HUES6 (cell line): ENCODE data around the gene EFCAB11.

Experiments used
- H3K27ac ChIP-seq: 2 replicates; pipeline ENCODE4 v1.7.0; 2013; ENCODE audit warnings: low read depth, mild to moderate bottlenecking, low read length, inconsistent platforms
- H3K27me3 ChIP-seq: 2 replicates; pipeline ENCODE4 v1.6.1; 2013; ENCODE audit warnings: low read length; ENCODE audit not compliant: control insufficient read depth, insufficient read depth
- H3K36me3 ChIP-seq: 2 replicates; pipeline ENCODE4 v1.6.1; 2013; ENCODE audit warnings: low read length; ENCODE audit not compliant: control insufficient read depth, insufficient read depth
- H3K4me1 ChIP-seq: 2 replicates; pipeline ENCODE4 v1.6.1; 2013; ENCODE audit warnings: low read length; ENCODE audit not compliant: control insufficient read depth, insufficient read depth
- H3K4me3 ChIP-seq: 2 replicates; pipeline ENCODE4 v1.5.1; 2013; ENCODE audit warnings: low read depth, low read length
- H3K9ac ChIP-seq: one replicate; pipeline ENCODE4 v1.6.1; 2013; ENCODE audit warnings: mild to moderate bottlenecking, low read length
- H3K9me3 ChIP-seq: 2 replicates; pipeline ENCODE4 v1.6.1; 2013; ENCODE audit warnings: low read depth, low read length; ENCODE audit not compliant: control insufficient read depth, insufficient read depth

EFCAB11 gene

GRCh38 chr14:89793367-89793716 is 161.2 kb downstream of the EFCAB11 start:
- Histone ChIP-seq H3K4me3 (no peak overlapping the region), H3K9me3 (no peaks in the 10 kb centered on the region), H3K36me3 (no peaks in the 10 kb centered on the region), H3K4me1 (no peaks in the 10 kb centered on the region), H3K9ac (no peak overlapping the region), H3K27ac (no peak overlapping the region), H3K27me3 (no peaks in the 10 kb centered on the region)

GRCh38 chr14:89792489-89793366 is 161.8 kb downstream of the EFCAB11 start:
- Histone ChIP-seq H3K9me3 (no peaks in the 10 kb centered on the region), H3K36me3 (no peaks in the 10 kb centered on the region), H3K4me3 (no peak overlapping the region), H3K27ac (no peak overlapping the region), H3K27me3 (no peaks in the 10 kb centered on the region), H3K4me1 (no peaks in the 10 kb centered on the region), H3K9ac (no peak overlapping the region)

- H3K9me3 ChIP-seq = no peaks in the 10 kb centered on the region
- no peaks in the 10 kb centered on the region for H3K4me1 ChIP-seq
- H3K27ac ChIP-seq = no peak overlapping the region
- no peaks in the 10 kb centered on the region for H3K36me3 ChIP-seq
- no peak overlapping the region for H3K9ac ChIP-seq
- no peak overlapping the region for H3K4me3 ChIP-seq
- no peaks in the 10 kb centered on the region for H3K27me3 ChIP-seq
Observed at GRCh38 chr14:89787525-89787924, 167.0 kb downstream of the EFCAB11 start.

- no peak overlapping the region for H3K4me3 ChIP-seq
- H3K27me3 ChIP-seq = no peaks in the 10 kb centered on the region
- no peaks in the 10 kb centered on the region for H3K36me3 ChIP-seq
- no peak overlapping the region for H3K9ac ChIP-seq
- no peaks in the 10 kb centered on the region for H3K9me3 ChIP-seq
- H3K27ac ChIP-seq = no peak overlapping the region
- H3K4me1 ChIP-seq = no peaks in the 10 kb centered on the region
Observed at GRCh38 chr14:89781046-89781445, 173.5 kb downstream of the EFCAB11 start.

GRCh38 chr14:89779707-89780106 is 174.8 kb downstream of the EFCAB11 start:
- no peaks in the 10 kb centered on the region for H3K4me1 ChIP-seq
- H3K9me3 ChIP-seq = no peaks in the 10 kb centered on the region
- H3K27me3 ChIP-seq = no peaks in the 10 kb centered on the region
- H3K9ac ChIP-seq = no peak overlapping the region
- no peak overlapping the region for H3K4me3 ChIP-seq
- H3K36me3 ChIP-seq = no peaks in the 10 kb centered on the region
- H3K27ac ChIP-seq = no peak overlapping the region

GRCh38 chr14:89775946-89776345 is 178.6 kb downstream of the EFCAB11 start:
- peaks cover 23% of the 10 kb centered on the region for H3K4me1 ChIP-seq
- no peak overlapping the region for H3K4me3 ChIP-seq
- no peak overlapping the region for H3K9ac ChIP-seq
- no peak overlapping the region for H3K27ac ChIP-seq
- H3K9me3 ChIP-seq = no peaks in the 10 kb centered on the region
- no peaks in the 10 kb centered on the region for H3K27me3 ChIP-seq
- no peaks in the 10 kb centered on the region for H3K36me3 ChIP-seq

- no peaks in the 10 kb centered on the region for H3K27me3 ChIP-seq
- no peak overlapping the region for H3K9ac ChIP-seq
- no peaks in the 10 kb centered on the region for H3K9me3 ChIP-seq
- H3K27ac ChIP-seq = no peak overlapping the region
- no peaks in the 10 kb centered on the region for H3K36me3 ChIP-seq
- H3K4me3 ChIP-seq = no peak overlapping the region
- H3K4me1 ChIP-seq = peaks cover 27% of the 10 kb centered on the region
Observed at GRCh38 chr14:89775151-89775550, 179.4 kb downstream of the EFCAB11 start.

GRCh38 chr14:89773644-89774316 is 180.8 kb downstream of the EFCAB11 start:
- Histone ChIP-seq H3K9ac (peak overlapping the region; percentile 43), H3K27ac (no peak overlapping the region), H3K4me3 (peak overlapping the region; percentile 22; the same call in 1 of the 2 replicates), H3K4me1 (peaks cover 27% of the 10 kb centered on the region), H3K36me3 (no peaks in the 10 kb centered on the region), H3K9me3 (no peaks in the 10 kb centered on the region), H3K27me3 (no peaks in the 10 kb centered on the region)

- H3K36me3 ChIP-seq = no peaks in the 10 kb centered on the region
- H3K27ac ChIP-seq = no peak overlapping the region
- no peaks in the 10 kb centered on the region for H3K27me3 ChIP-seq
- H3K4me3 ChIP-seq = no peak overlapping the region
- no peaks in the 10 kb centered on the region for H3K9me3 ChIP-seq
- H3K9ac ChIP-seq = no peak overlapping the region
- peaks cover 27% of the 10 kb centered on the region for H3K4me1 ChIP-seq
Observed at GRCh38 chr14:89773151-89773550, 181.4 kb downstream of the EFCAB11 start.

GRCh38 chr14:89771251-89771650 is 183.3 kb downstream of the EFCAB11 start:
- H3K9ac ChIP-seq = no peak overlapping the region
- no peak overlapping the region for H3K27ac ChIP-seq
- no peak overlapping the region for H3K4me3 ChIP-seq
- H3K9me3 ChIP-seq = no peaks in the 10 kb centered on the region
- H3K36me3 ChIP-seq = no peaks in the 10 kb centered on the region
- peaks cover 27% of the 10 kb centered on the region for H3K4me1 ChIP-seq
- H3K27me3 ChIP-seq = no peaks in the 10 kb centered on the region

- Histone ChIP-seq H3K27me3 (no peaks in the 10 kb centered on the region), H3K36me3 (no peaks in the 10 kb centered on the region), H3K9me3 (0 out of 2 replicates have a peak, but pooled peaks cover 2% of the 10 kb centered on the region), H3K27ac (no peak overlapping the region), H3K9ac (no peak overlapping the region), H3K4me3 (no peak overlapping the region), H3K4me1 (peaks cover 14% of the 10 kb centered on the region)
Observed at GRCh38 chr14:89767861-89768268, 186.7 kb downstream of the EFCAB11 start.
